Loucy (cell line): ENCODE results near the gene POC5.
A peak's percentile ranks its signal among the peaks of the same experiment; 100 is the strongest.
"Not testable (repeated sequence)": the region's sequence is repeated elsewhere in the genome, so short reads cannot be mapped to it uniquely, and the experiment has no call there.

Experiments
- H2AFZ ChIP-seq: fragments of 200-600 bp; sonication (generic); 2 replicates; pipeline ENCODE4 v1.6.0; 2016; ENCODE audit warnings: antibody characterized with exemption, mild to moderate bottlenecking, low read length, moderate library complexity
- H3F3A ChIP-seq: fragments of 200-600 bp; 2 replicates; pipeline ENCODE4 v1.6.0; 2016; ENCODE audit warnings: antibody characterized with exemption, low read depth, mild to moderate bottlenecking
- H3K27me3 ChIP-seq: fragments of 200-600 bp; sonication (generic); 2 replicates; pipeline ENCODE4 v1.6.1; 2014; ENCODE audit warnings: low read length, mild to moderate bottlenecking; ENCODE audit not compliant: insufficient read depth, poor library complexity, severe bottlenecking
- H3K36me3 ChIP-seq: fragments of 200-600 bp; sonication (generic); 2 replicates; pipeline ENCODE4 v1.6.1; 2016; ENCODE audit warnings: low read length; ENCODE audit not compliant: insufficient read depth
- H3K4me1 ChIP-seq: fragments of 200-600 bp; sonication (generic); 2 replicates; pipeline ENCODE4 v1.5.1; 2014; ENCODE audit warnings: low read length, mild to moderate bottlenecking; ENCODE audit not compliant: insufficient read depth, poor library complexity, severe bottlenecking
- H3K4me2 ChIP-seq: fragments of 200-600 bp; sonication (generic); 2 replicates; pipeline ENCODE4 v1.6.0; 2014; ENCODE audit warnings: antibody characterized with exemption, low read length, low read depth, mild to moderate bottlenecking; ENCODE audit not compliant: poor library complexity, severe bottlenecking
- H3K4me3 ChIP-seq: fragments of 200-600 bp; sonication (generic); 2 replicates; pipeline ENCODE4 v1.5.1; 2014; ENCODE audit warnings: low read length, mild to moderate bottlenecking, mixed read lengths; ENCODE audit not compliant: poor library complexity, severe bottlenecking
- H3K79me2 ChIP-seq: fragments of 200-600 bp; sonication (generic); 2 replicates; pipeline ENCODE4 v1.6.1; 2014; ENCODE audit warnings: low read length; ENCODE audit not compliant: insufficient read depth
- H3K9ac ChIP-seq: fragments of 200-600 bp; sonication (generic); 2 replicates; pipeline ENCODE4 v1.6.0; 2014; ENCODE audit warnings: mild to moderate bottlenecking, low read depth, low read length, moderate library complexity; ENCODE audit not compliant: poor library complexity, severe bottlenecking
- H3K9me2 ChIP-seq: fragments of 200-600 bp; sonication (generic); replicated peaks from 2 replicates; pipeline ENCODE4 v1.6.1; 2016; ENCODE audit warnings: low read depth, low read length, mixed read lengths
- H3K9me3 ChIP-seq: fragments of 200-600 bp; sonication (generic); 2 replicates; pipeline ENCODE4 v1.6.1; 2014; ENCODE audit warnings: mild to moderate bottlenecking, antibody characterized with exemption, low read length, low read depth; ENCODE audit not compliant: insufficient read depth
- H4K20me1 ChIP-seq: fragments of 200-600 bp; sonication (generic); 2 replicates; pipeline ENCODE4 v1.6.0; 2014; ENCODE audit warnings: antibody characterized with exemption, low read length, mild to moderate bottlenecking; ENCODE audit not compliant: insufficient read depth, poor library complexity, severe bottlenecking
- CTCF ChIP-seq: fragments of 200-600 bp; sonication (generic); conservative IDR thresholded peaks from 2 replicates; pipeline ENCODE4 v1.5.1; 2014; ENCODE audit warnings: mild to moderate bottlenecking, antibody characterized with exemption, low read length
- EZH2phosphoT487 ChIP-seq: fragments of 200-600 bp; IDR thresholded peaks from 2 replicates; pipeline ENCODE4 v1.6.1; 2018; ENCODE audit warnings: antibody characterized with exemption, mild to moderate bottlenecking, moderate library complexity, borderline replicate concordance

POC5 gene

GRCh38 chr5:75701856-75702255 lies 15.4 kb downstream of the POC5 start:
- Histone ChIP-seq H3K36me3 (peaks cover 32% of the 10 kb centered on the region; the same call in 1 of the 2 replicates), H2AFZ (no peak overlapping the region), H3K9ac (no peak overlapping the region), H3K4me1 (no peaks in the 10 kb centered on the region), H3K79me2 (no peaks in the 10 kb centered on the region), H4K20me1 (no peaks in the 10 kb centered on the region), H3K27me3 (no peaks in the 10 kb centered on the region), H3K4me2 (no peak overlapping the region), H3K4me3 (no peak overlapping the region), H3F3A (no peaks in the 10 kb centered on the region), H3K9me3 (no peaks in the 10 kb centered on the region), H3K9me2 (no peaks in the 10 kb centered on the region)
- TF ChIP-seq CTCF, result no peak
- no peak for TF ChIP-seq EZH2phosphoT487

- H3K9me2 ChIP-seq, H3K4me2 ChIP-seq, H3K9me3 ChIP-seq, H3K27me3 ChIP-seq, H3K9ac ChIP-seq, H3K4me3 ChIP-seq, H4K20me1 ChIP-seq, H3K4me1 ChIP-seq, H3K79me2 ChIP-seq, H3F3A ChIP-seq, H2AFZ ChIP-seq: not testable (repeated sequence)
- H3K36me3 ChIP-seq, result peaks cover 29% of the 10 kb centered on the region; the same call in 1 of the 2 replicates
Measured at GRCh38 chr5:75695472-75696351, 21.5 kb downstream of the POC5 start.

- Histone ChIP-seq H2AFZ (no peak overlapping the region), H3K9me2 (no peaks in the 10 kb centered on the region), H3K4me3 (no peak overlapping the region), H3K27me3 (no peaks in the 10 kb centered on the region), H4K20me1 (no peaks in the 10 kb centered on the region), H3K4me2 (no peak overlapping the region), H3K79me2 (no peaks in the 10 kb centered on the region), H3K9me3 (no peaks in the 10 kb centered on the region), H3K9ac (no peak overlapping the region), H3K4me1 (peaks cover 14% of the 10 kb centered on the region), H3F3A (peaks cover 5% of the 10 kb centered on the region; the same call in 1 of the 2 replicates), H3K36me3 (peaks cover 38% of the 10 kb centered on the region; the same call in 1 of the 2 replicates)
- no peak for TF ChIP-seq EZH2phosphoT487
- no peak for TF ChIP-seq CTCF
Measured at GRCh38 chr5:75694781-75695180, 22.5 kb downstream of the POC5 start.

- Histone ChIP-seq H3K9ac (no peak overlapping the region), H3K4me3 (no peak overlapping the region), H3K4me1 (peaks cover 14% of the 10 kb centered on the region), H3K79me2 (no peaks in the 10 kb centered on the region), H3K27me3 (no peaks in the 10 kb centered on the region), H4K20me1 (no peaks in the 10 kb centered on the region), H3K9me3 (no peaks in the 10 kb centered on the region), H3K9me2 (no peaks in the 10 kb centered on the region), H3K4me2 (peak overlapping the region; percentile 25), H3K36me3 (peaks cover 74% of the 10 kb centered on the region; the same call in 1 of the 2 replicates), H3F3A (peaks cover 5% of the 10 kb centered on the region; the same call in 1 of the 2 replicates), H2AFZ (no peak overlapping the region)
- TF ChIP-seq EZH2phosphoT487, result no peak
- no peak for TF ChIP-seq CTCF
Measured at GRCh38 chr5:75690669-75691068, 26.6 kb downstream of the POC5 start.
